OCI-M1 (cell line): ENCODE measurements around the gene PRPH.
"Not testable (repeated sequence)": the region's sequence is repeated elsewhere in the genome, so short reads cannot be mapped to it uniquely, and the experiment has no call there.

Experiments
- DNase-seq: peaks from one replicate; lab custom pipeline; 2025; lab: John Stamatoyannopoulos, UW

The PRPH gene

DNA sequence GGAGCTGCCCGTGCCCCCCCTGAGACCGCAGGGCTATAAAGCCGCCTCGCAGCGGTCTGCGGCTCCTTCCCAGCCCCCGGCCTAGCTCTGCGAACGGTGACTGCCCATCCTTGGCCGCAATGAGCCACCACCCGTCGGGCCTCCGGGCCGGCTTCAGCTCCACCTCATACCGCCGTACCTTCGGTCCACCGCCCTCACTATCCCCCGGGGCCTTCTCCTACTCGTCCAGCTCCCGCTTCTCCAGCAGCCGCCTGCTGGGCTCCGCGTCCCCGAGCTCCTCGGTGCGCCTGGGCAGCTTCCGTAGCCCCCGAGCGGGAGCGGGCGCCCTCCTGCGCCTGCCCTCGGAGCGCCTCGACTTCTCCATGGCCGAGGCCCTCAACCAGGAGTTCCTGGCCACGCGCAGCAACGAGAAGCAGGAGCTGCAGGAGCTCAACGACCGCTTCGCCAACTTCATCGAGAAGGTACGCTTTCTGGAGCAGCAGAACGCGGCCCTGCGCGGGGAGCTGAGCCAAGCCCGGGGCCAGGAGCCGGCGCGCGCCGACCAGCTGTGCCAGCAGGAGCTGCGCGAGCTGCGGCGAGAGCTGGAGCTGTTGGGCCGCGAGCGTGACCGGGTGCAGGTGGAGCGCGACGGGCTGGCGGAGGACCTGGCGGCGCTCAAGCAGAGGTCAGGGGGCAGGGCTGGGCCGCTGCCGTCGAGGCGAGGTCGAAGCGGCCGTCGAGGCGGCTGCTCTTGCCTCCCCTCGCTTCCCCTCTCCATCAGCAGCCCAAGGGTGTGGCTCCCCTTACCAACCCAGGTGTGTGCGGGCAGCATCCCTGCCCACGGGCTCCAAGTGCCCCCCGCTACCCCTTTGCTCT lies at the start of gene PRPH:
Gene PRPH (plus strand): TSS at position 66 of the 855 bp plus-strand sequence. CDS start 54 bp downstream, at position 120.
- DNase-seq, result no peak

DNA sequence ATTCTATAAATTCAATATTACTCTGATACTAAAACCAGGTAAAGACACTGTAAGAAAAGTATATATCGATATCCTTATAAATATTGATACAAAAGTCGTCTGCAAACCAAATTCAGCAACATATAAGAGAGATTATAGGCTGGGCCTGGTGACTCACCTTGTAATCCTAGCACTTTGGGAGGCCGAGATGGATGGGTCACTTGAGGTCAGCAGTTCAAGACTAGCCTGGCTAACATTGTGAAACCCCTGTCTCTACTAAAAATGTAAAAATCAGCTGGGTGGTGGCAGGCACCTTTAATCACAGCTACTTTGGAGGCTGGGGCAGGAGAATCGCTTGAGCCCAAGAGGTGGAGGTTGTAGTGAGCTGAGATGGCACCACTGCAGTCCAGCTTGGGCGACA lies 43.6 kb upstream of the PRPH start:
- DNase-seq, result no peak

DNA sequence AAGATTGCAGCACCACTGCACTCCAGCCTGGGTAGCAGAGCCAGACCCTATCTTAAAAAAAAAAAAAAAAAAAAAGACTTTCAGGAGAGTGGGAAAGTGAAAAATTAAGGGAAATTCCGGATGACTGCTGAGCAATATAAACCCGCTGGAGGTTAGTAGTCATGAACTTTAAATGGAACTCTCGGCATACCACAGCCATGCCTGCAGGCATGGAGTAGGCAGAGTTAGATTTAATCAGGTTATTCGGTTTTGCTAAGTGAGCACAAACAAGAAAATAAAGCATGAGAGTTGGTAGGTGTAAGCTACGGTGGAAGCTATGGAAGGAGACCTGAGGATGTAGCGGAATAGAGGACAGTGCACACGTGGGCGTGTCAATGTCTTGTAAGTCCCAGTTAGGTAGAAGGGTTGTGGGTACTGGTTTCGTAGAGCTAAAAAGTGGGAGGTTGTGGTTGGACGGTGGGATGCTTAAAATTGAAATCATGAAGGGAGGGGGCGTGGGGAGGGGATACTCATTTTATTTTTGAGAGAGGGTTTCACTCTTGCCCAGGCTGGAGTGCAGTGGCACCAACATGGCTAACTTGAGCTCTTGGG lies 41.8 kb upstream of the PRPH start:
- no peak for DNase-seq

DNA sequence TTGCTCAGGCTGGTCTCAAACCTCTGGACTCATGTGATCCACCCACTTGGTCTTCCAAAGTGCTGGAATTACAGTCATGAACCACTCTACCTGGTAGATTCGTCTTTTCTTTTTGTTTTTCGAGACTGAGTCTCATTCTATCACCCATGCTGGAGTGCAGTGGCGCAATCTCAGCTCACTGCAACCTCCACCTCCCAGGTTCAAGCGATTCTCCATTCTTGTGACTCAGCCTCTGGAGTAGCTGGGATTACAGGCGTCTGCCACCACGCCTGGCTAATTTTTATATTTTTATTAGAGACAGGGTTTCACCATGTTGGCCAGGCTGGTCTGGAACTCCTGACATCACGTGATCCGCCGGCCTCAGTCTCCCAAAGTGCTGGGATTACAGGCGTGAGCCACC lies 39.5 kb upstream of the PRPH start:
- DNase-seq, result not testable (repeated sequence)

DNA sequence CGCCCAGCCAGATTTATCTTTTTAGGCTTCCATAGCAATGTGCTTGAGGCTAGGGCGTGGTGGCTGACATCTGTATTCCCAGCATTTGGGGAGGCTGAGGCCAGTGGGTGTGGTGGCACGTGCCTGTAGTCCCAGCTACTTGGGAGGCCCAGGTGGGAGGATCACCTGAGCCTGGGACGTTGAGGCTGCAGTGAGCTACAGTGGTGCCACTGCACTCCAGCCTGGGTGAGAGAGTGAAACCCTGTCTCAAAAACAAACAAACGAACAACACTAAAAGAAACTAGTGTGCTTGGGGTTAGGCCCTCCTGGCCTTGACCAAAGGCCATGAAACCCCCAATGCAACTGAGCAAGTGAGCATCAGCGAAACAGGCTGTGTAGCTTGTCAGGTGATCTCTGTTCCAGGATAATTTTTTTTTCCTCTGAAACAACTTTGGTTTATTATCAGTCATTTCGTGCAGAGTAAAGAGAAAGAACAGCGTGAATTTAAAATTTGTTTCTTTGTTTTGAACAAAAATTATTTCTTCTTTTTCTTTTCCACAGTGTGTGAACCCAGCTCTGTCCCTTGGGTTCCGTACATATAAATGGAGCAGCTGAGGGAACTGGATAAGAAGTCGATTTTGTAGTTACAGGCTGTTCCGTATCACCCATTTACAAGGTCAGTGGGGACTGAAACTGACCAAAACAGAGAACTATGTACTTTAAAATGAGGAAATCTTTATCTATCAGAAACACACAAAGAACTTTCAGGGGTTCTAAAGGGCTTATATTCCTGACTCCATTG lies 38.9 kb upstream of the PRPH start:
- peak; percentile 52 for DNase-seq

DNA sequence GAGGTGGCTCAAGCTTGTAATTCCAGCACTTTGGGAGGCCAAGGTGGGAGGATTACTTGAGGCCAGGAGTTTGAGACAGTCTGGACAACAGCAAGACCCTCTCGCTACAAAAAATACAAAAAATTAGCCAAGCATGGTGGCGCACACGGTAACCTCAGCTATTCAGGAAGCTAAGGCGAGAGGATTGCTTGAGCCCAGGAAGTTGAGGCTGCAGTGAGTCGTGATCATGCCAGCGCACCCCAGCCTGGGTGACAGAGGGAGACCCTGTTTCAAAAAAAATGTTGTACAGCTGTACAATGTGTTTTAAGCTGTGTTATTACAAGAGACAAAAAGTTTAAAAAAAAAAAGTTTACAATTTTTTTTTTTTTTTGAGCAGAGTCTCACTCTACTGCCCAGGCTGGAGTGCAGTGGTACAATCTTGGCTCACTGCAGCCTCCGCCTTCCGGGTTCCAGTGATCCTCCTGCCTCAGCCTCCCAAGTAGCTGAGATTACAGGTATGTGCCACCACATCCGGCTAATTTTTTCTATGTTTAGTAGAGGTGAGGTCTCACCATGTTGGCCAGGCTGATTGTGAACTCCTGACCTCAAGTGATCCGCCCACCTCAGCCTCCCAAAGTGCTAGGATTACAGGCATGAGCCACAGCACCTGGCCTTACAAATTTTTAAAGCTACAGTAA lies 37.3 kb upstream of the PRPH start:
- DNase-seq, result not testable (repeated sequence)

DNA sequence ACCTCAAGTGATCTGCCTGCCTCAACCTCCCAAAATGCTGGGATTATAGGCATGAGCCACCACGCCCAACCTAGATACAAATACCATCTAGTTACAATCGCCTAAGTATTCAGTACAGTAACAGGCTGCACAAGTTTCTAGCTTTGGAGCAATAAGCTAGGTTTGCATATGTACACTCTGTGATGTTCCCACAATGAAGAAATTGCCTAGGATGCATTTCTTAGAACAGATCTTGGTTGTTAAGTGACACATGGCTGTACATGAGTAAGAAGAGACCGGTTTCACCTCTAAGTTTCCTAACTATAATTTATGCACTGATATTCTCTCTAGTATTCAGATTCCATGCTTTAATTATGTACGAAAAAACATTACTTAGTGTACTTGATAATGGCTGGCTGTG lies 35.5 kb upstream of the PRPH start:
- DNase-seq, result no peak

DNA sequence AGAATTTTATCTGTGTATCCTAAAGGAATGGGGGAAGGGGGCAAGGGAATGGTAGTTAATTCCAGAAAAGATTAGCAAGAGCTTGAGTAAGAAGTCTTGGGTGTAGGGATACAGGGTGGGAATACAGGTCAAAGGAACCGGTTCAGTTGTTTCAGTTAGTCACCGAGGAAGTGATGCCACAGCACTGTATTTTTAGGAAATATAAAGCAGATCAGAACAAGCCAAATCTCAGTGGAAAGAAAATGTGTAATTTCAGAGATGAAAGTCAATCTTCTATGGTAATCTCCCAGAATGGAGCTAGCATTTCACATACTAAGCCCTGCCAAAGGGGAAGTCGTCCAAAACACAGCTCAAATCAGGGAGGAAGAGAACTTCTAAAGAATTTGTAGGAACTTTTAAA lies 34.8 kb upstream of the PRPH start:
- DNase-seq, result peak; percentile 25

DNA sequence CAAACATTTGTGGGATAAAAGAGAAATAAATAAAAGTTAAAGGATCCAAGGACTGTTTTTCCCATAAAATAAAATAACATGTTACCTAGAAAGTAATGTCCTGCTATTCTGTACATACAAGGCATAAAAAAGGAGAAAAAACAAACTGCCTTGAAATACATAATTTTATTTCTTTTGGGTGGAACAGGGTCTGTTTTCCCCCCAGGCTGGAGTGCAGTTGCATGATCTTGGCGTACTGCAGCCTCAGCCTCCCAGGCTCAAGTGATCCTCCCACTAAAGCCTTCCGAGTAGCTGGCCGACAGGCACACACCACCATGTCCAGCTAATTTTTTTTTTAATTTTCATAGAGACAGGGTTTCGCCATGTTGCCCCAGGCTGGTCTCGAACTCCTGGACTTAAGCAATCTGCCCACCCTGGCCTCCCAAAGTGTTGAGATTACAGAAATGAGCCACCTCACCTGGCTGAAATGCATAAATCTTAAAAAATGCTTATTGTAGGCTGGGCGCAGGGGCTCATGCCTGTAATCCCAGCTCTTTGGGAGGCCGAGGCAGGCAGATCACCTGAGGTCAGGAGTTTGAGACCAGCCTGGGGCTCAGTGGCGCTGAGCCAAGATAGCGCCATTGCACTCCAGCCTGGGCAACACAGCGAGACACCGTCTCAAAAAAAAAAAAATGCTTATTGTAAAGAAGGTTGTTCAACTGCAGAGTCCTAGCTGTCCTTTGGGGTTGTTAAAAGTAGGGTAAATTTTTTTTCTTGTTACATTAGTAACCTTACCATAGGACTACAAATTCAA lies 34.2 kb upstream of the PRPH start:
- no peak for DNase-seq

DNA sequence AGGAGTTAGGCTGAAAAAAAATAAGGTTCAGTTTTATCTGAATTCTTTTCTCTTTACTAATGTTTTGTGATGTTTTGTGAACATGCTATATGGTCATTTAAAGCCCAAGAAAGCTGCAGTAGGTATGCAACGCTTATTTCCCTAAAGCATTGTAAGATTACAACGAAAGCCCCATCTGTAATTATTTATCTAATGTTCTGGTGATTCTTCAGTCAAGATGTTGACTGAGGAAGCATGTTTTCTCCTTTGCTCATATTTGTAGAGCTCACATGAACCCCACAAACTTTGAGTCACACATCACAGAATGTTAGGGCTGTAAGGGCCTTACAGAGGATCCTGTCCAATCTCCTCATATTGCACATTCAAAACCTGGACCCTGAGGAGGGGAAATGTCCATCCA lies 33.2 kb upstream of the PRPH start:
- no peak for DNase-seq

DNA sequence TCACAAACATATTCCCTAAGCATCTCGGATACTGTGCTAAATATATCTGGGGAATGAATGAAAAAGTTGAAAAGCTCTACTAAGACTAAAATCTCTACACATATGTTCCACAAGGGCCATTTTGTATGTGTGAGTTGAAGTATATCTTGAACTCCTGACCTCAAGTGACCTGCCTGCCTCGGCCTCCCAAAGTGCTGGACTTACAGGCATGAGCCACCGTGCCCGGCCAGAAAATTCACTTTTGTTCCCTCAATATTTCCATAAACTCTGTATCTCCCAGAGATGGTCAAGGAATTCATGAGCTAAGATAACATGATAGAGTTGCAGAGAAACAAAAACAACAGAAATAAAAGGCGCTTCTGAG lies 31.6 kb upstream of the PRPH start:
- no peak for DNase-seq

DNA sequence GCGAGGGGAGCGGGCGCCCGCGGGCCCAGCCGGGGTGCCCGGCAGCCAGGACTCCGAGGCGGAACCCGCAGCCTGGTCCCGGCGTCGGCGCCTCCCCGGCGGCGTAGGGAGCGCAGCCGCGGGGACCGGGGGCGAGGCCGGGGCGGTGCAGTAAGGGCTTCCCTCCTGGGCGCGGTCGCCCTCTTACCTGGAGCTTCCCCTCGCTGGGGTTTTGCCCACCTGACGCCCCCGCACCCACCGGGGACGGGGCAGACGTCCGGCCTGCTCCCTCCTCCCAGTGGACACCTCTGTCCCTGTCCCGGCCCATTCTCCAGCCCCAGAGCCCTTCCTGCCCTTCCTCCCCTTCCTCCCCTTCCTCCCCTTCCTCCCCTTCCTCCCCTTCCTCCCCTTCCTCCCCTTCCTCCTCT lies 30.5 kb upstream of the PRPH start:
- DNase-seq, result no peak

DNA sequence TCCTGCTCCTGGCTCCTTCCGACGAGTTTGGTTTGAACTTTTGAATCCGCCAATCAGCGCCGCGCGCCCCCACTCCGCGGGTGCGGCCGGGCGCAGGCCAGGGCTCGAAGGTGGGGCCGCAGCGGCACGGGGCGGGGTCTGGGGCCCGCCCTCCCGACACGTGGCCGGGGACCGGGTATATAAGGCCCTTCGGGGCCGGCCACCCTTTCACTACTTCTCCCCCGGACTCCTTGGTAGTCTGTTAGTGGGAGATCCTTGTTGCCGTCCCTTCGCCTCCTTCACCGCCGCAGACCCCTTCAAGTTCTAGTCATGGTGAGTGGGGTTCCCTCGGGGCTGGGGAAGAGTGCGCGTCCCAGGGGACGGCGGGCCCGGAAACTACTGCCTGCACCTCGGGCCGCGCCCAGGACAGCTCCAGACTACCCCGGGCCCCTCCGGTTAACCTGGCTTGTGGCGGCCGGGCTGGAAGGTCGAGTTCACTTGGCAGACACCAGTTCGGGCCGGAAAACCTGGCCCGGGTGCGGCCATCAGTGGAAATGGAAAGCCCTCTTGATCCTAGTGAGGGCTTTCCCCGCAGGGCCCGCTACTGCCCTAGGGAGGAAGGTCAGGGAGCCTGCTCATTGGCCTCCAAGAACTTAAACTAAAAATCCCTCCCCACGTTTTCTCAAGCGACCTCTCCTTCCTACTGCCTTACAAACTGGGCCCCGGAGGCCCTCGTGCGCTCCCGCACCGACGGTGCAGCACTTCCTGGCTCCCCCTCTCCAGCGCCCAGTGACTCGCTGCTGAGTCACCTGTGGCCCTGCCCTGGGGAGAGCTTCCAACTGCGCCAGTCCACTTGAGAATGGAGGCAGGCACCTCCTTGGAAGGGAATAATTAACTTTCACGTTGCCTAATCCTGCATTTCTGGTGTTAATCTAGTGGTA lies 29.8 kb upstream of the PRPH start, which contains the start of gene TUBA1C:
Gene TUBA1C (plus strand): TSS at position 210 of the 920 bp plus-strand sequence. CDS start 100 bp downstream, at position 310.
- DNase-seq, result peak; percentile 97

DNA sequence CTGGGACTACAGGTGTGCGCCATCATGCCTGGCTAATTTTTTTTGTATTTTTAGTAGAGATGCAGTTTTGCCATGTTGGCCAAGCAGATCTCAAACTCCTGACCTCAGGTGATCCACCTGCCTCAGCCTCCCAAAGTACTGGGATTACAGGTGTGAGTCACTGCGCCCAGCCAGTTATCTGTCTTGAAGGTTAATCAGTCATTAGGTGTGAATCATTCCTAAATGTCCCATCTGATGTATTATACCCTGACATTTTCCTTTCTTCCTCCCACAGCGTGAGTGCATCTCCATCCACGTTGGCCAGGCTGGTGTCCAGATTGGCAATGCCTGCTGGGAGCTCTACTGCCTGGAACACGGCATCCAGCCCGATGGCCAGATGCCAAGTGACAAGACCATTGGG lies 25.8 kb upstream of the PRPH start:
- DNase-seq, result not testable (repeated sequence)

DNA sequence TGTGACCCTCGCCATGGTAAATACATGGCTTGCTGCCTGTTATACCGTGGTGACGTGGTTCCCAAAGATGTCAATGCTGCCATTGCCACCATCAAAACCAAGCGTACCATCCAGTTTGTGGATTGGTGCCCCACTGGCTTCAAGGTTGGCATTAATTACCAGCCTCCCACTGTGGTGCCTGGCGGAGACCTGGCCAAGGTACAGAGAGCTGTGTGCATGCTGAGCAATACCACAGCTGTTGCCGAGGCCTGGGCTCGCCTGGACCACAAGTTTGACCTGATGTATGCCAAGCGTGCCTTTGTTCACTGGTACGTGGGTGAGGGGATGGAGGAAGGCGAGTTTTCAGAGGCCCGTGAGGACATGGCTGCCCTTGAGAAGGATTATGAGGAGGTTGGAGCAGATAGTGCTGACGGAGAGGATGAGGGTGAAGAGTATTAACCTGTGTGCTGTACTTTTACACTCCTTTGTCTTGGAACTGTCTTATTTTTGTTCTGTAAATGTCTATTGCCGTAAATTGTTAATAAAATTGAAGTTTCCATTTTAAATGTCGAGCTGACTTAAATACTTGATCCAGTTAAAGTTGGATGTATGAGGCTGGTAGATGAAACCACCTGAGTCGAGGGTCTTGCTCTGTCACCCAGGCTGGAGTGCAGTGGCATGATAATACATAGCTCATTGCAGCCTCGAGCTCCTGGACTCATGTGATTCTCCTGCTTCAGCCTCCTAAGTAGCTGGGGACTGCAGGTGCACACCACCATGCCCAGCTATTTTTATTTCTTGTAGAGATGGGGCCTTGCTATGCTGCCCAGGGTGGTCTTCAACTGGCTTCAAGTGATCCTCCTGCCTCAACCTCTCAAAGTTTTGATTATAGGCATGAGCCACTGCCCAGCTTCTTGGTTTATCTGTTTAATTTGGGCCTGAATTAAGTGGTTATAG lies 21.9 kb upstream of the PRPH start:
- DNase-seq, result no peak

DNA sequence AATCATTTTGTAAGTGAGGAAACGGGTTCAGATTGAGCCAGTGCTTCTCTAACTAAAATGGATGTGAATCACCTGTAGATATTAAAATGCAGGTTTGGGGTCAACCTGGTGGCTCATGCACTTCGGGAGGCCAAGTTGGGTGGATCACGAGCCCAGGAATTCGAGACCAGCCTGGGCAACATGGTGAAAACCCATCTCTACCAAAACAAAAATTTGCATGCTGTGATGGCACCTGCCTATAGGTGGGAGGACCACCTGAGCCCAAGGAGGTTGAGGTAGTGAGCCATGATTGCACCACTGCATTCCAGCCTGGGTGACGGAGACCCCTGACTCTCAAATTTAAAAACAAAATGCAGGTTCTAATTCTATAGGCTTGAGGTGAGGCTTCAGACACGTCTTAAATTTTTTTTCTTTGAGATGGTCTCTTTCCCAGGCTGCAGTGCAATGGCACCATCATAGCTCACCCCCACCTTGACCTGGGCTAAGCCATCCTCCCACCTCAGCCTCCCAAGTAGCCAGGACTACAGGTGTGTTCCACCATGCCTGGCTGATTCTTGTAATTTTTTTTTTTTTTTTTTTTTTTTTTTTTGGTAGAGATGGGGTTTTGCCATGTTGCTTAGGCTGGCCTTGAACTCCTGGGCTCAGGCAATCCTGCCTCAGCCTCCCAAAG lies 21.1 kb upstream of the PRPH start:
- no peak for DNase-seq

DNA sequence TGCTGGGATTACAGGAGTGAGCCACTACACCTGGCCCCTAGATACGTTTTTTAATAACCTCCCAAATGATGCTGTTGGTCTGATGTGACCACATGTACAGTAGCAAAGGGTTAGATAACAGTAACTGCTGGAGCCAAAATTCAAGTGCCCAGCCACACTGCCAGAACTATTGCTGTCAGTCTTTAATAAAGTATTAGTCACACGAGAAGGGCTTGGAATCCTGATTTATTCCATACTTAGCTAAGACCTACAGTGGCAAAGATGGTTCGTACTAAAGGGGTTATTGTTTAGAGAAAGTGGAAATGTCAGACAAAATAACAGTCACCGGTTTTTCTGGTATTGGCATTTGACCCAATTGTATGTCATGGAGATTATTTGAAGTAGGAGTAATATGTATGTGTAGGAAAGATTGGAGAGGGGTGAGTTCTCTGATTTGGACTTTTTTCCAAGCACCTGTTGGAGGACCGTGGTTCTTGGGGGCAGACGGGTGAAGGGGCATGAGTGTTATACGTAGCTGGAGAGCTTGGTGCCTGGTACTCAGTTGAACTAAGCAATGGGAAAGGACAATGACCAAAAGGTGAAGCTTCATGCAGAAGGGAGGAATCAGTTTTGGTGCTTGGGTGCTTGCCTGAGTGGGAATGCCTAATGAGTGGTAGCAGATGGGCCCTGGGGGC lies 20.4 kb upstream of the PRPH start:
- no peak for DNase-seq
